ENCODE measurements around the gene MSMP. TPM values are rescaled to one million over a fixed set of nuclear protein-coding genes. Genes with fewer than 3 reads are reported as not detected.
A peak's percentile ranks its signal among the peaks of the same experiment; 100 is the strongest.

MSMP gene
- total and polyA plus RNA-seq, 9 of the 15 experiments (the other 6 are each of a cell fraction or from before 2014, with no cell fraction given), result 0.60 TPM; not detected in 8

GRCh38 chr9:35728041-35728971 lies 25.8 kb downstream of the MSMP start (continued):
- TF ChIP-seq ZKSCAN8 (CRISPR knock-in tag; IDR thresholded peaks at IDR 0.05) (no peak; the same call in 1 of the 2 replicates), JUND (IDR thresholded peaks at IDR 0.05; ENCODE audit: borderline replicate concordance, low read depth, low read length) (no peak; the same call in 1 of the 2 replicates), JUND (tag; IDR thresholded peaks at IDR 0.05; ENCODE audit: borderline replicate concordance, low read depth, low read length) (peak; percentile 55; the same call in 1 of the 3 replicates), ZSCAN29 (IDR thresholded peaks at IDR 0.05) (no peak), KLF1 (tag; IDR thresholded peaks at IDR 0.05) (no peak), CCAR2 (IDR thresholded peaks at IDR 0.05; ENCODE audit: low read depth, low read length) (no peak), EP300 (IDR thresholded peaks at IDR 0.05; ENCODE audit: low read length) (peak; percentile 88), THRA (IDR thresholded peaks at IDR 0.05) (peak; percentile 79; the same call in 1 of the 2 replicates), SIX5 (IDR thresholded peaks at IDR 0.05; ENCODE audit: borderline replicate concordance in 1 of 2, insufficient read depth in 1 of 2, low read depth in 1 of 2, low read length in 2 of 2) (no peak), TFE3 (CRISPR knock-in tag; IDR thresholded peaks at IDR 0.05) (no peak), ZNF77 (CRISPR knock-in tag; IDR thresholded peaks at IDR 0.05) (no peak), PKNOX1 (IDR thresholded peaks at IDR 0.05) (peak; percentile 77), NONO (IDR thresholded peaks at IDR 0.05; ENCODE audit: low read depth in 2 of 2, low read length in 1 of 2) (no peak), ZFX (CRISPR knock-in tag; IDR thresholded peaks at IDR 0.05) (no peak), SMAD4 (CRISPR knock-in tag; conservative IDR thresholded peaks at IDR 0.05) (peak; percentile 37; the same call in 1 of the 2 replicates), SAP30 (IDR thresholded peaks at IDR 0.05; ENCODE audit: borderline replicate concordance, insufficient read depth, low read depth, low read length, poor library complexity, severe bottlenecking) (no peak)
- TF ChIP-seq, protein P1, sequence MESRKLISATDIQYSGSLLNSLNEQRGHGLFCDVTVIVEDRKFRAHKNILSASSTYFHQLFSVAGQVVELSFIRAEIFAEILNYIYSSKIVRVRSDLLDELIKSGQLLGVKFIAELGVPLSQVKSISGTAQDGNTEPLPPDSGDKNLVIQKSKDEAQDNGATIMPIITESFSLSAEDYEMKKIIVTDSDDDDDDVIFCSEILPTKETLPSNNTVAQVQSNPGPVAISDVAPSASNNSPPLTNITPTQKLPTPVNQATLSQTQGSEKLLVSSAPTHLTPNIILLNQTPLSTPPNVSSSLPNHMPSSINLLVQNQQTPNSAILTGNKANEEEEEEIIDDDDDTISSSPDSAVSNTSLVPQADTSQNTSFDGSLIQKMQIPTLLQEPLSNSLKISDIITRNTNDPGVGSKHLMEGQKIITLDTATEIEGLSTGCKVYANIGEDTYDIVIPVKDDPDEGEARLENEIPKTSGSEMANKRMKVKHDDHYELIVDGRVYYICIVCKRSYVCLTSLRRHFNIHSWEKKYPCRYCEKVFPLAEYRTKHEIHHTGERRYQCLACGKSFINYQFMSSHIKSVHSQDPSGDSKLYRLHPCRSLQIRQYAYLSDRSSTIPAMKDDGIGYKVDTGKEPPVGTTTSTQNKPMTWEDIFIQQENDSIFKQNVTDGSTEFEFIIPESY (CRISPR knock-in tag; IDR thresholded peaks at IDR 0.05), result no peak
- TF ChIP-seq, protein P2, sequence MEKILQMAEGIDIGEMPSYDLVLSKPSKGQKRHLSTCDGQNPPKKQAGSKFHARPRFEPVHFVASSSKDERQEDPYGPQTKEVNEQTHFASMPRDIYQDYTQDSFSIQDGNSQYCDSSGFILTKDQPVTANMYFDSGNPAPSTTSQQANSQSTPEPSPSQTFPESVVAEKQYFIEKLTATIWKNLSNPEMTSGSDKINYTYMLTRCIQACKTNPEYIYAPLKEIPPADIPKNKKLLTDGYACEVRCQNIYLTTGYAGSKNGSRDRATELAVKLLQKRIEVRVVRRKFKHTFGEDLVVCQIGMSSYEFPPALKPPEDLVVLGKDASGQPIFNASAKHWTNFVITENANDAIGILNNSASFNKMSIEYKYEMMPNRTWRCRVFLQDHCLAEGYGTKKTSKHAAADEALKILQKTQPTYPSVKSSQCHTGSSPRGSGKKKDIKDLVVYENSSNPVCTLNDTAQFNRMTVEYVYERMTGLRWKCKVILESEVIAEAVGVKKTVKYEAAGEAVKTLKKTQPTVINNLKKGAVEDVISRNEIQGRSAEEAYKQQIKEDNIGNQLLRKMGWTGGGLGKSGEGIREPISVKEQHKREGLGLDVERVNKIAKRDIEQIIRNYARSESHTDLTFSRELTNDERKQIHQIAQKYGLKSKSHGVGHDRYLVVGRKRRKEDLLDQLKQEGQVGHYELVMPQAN (IDR thresholded peaks at IDR 0.05; ENCODE audit: borderline replicate concordance), result no peak; the same call in 1 of the 2 replicates

Measured in K562 (cell line).